ENCODE measurements around the gene MAN1C1.

DNA sequence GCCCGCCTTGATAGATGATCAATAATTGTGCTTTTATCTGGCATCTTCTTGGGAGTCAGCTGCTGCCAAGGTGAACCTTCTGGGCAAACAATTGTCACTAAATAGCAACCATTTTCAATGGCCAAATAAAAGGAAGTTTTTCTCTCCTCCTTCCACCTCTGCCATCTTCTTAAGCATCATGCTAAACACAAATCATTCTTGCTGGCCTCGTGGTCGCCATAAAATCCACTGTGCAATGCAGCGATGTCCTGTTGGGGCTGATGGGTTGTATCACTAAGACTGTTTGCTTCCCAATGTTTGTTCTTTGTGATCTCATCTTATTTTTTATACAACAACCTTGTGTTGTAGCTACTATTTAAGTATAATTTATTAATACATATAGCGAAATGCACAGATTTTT, 8.0 kb downstream of the MAN1C1 start:
- TF ChIP-seq, protein P1, sequence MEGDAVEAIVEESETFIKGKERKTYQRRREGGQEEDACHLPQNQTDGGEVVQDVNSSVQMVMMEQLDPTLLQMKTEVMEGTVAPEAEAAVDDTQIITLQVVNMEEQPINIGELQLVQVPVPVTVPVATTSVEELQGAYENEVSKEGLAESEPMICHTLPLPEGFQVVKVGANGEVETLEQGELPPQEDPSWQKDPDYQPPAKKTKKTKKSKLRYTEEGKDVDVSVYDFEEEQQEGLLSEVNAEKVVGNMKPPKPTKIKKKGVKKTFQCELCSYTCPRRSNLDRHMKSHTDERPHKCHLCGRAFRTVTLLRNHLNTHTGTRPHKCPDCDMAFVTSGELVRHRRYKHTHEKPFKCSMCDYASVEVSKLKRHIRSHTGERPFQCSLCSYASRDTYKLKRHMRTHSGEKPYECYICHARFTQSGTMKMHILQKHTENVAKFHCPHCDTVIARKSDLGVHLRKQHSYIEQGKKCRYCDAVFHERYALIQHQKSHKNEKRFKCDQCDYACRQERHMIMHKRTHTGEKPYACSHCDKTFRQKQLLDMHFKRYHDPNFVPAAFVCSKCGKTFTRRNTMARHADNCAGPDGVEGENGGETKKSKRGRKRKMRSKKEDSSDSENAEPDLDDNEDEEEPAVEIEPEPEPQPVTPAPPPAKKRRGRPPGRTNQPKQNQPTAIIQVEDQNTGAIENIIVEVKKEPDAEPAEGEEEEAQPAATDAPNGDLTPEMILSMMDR (IDR thresholded peaks at IDR 0.05; ENCODE audit: extremely low read depth in 1 of 2, insufficient read depth in 1 of 2, low read depth in 1 of 2, low read length in 2 of 2), result no peak
- TF ChIP-seq, protein P2, sequence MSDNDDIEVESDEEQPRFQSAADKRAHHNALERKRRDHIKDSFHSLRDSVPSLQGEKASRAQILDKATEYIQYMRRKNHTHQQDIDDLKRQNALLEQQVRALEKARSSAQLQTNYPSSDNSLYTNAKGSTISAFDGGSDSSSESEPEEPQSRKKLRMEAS (IDR thresholded peaks at IDR 0.05; ENCODE audit: insufficient read depth, insufficient read length), result no peak
- no peak for TF ChIP-seq EZH2 (IDR thresholded peaks at IDR 0.05; ENCODE audit: borderline replicate concordance, low read depth, low read length, severe bottlenecking)
- TF ChIP-seq POLR2A (IDR thresholded peaks at IDR 0.05; ENCODE audit: low read depth, low read length), result no peak
- no peak for TF ChIP-seq JUN (IDR thresholded peaks at IDR 0.05; ENCODE audit: borderline replicate concordance, insufficient read depth, insufficient read length, low read depth)

Measured in endothelial cell of umbilical vein (primary cell).